Non-pigmented ciliary epithelial cell (primary cell): ENCODE data around the gene STK10.

ENCODE experiments used
- DNase-seq: peaks from one replicate; pipeline ENCODE4 v3.0.0-alpha.2; 2010; ENCODE audit warnings: low read depth

Gene STK10

DNA sequence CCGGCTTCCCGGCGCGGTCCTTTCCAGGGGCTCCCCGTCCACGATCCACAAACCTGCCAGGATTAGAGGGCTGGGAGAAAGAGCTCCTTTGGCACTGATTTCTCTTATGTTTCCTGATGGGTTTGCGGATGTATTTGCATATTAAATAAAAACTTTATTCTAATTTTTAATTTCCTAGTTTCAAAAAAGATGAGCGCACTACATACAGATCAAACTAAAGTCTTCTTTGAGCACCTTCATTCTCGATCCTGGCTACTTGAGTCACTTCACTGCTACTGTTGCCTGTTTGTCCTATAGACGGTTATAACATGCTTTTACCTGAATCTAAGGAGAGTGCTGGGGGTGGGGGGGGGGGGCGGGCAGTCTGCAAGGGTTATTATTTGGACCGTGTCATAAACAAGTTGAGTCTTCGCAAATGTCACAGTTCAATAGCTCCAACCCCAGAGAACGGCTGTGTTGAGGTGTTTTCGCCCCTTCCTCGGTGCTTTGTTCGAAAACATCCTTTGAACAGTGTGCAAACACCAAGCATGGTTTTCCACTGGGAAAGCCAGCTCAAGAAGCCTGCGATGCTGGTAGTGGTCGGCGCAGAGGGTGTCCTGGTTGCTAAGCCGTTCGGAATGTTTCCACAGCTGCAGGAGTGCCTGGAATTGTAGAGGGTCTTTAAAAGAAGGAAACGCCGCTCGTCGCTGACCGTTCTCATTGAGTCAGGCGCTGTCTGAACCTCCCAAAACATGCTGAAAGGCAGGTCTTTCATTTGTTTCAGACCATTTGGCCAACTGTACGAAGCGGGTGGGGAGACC is 1.1 kb upstream of the STK10 start:
- peak; percentile 32 for DNase-seq

DNA sequence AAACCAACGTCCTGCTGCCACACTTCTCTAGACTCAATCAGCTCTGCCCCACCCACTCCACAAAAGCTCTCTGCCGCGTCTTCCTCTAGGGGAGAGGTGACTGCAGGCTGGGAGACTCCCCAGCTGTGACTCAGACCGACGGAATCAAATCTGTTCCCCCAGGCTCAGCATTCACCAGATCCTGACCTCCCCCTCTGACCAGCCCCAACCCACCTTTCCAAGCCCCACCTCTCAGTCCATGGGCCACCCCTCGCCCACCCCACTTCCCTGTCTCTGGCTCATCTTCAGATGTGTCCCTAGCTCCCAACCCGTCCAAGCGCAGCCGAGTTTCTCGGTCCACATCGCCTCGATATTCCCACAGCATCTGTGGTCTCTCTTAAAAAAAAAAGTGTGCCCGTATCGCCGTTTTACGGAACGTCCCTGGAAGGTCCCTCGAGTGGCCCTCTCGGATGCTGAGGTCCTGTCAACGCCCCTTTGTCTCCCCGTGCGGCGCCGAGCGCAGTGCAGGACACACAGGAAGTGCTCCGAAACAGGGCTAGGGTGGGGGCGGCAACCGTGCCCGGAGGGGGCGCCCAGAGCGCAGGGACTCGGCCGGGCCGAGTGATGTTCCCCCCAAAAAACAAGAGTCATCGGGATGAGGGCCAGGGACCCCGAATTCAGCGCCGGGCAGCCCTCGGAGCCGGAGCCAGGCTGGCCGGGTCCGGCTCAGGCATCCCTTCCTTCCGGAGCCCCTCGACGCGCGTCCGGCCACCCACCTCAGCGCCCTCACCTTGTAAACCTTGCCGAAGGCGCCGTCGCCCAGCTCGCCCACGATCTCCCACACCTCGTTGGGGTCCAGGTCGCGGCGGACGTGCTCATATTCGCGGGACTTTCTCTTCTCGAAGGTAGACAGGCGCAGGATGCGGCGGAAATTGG is 649 bp downstream of the STK10 start:
- DNase-seq, result peak; percentile 32

DNA sequence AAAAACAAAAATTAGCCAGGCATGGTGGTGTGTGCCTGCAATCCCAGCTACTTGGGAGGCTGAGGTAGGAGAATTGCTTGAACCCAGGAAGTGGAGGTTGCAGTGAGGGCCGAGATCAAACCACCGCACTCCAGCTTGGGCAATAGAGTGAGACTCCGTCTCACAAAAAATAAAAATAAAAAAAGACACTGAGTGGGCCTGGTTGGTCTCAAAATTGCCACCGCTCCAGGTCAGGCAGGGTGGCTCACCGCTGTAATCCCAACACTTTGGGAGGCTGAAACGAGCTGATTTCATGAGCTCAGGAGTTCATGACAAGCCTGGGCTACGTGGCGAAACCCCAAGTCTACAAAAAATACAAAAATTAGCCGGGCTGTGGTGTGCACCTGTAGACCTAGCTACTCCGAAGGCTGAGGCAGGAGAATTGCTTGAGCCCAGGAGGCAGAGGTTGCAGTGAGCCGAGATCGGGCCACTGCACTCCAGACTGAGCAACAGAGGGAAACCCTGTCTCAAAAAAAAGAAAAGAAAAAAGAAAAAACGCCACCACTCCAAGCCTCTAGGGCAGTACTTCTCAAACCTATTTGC is 1.8 kb downstream of the STK10 start:
- DNase-seq, result no peak

DNA sequence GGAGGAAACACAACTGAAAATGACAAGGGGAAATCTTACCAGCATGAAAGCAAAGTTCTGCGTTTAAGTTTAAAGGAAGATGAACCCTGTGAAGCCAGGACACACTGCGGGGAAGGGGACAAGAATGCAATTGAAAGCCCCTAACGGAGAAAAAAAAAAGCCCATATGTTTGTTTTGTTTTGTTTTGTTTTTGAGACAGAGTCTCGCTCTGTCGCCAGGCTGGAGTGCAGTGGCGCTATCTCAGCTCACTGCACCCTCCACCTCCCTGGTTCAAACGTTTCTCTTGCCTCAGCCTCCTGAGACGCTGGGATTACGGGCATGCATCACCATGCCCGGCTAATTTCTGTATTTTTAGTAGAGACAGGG is 2.9 kb downstream of the STK10 start:
- no peak for DNase-seq

DNA sequence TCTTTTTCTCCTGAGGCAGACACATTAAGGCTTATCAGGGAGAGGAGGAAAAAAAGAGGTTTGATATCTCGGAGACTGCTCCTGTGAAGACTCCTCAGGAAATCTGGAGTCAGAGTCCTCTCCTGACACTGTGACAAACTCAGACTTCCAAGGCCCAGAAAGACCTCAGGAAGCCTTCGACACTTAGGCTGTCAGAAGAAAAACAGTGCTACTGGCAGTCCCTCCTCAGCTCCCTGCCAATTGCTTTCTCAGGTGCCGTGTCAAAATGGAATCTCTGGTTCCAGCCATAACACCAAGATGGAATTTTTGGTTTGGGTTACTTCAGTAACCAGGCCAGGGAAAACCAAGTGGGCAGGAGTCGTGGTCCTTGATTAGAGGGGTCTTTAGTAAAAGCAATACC is 4.1 kb downstream of the STK10 start:
- no peak for DNase-seq

DNA sequence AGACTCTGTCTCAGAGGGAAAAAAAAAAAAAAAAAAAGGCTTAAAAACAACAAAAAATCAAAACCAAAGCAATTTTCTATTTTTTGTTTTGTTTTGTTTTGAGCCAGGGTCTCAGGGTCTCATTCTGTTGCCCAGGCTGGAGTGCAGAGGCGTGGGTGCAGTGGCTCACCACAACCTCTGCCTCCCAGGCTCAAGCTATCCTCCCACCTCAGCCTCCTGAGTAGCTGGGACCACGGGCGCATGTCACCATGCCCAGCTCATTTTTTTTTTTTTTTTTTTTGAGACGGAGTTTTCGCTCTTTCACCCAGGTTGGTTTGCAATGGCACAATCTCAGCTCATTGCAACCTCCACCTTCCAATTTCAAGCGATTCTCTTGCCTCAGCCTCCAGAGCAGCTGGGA is 5.7 kb downstream of the STK10 start:
- no peak for DNase-seq

DNA sequence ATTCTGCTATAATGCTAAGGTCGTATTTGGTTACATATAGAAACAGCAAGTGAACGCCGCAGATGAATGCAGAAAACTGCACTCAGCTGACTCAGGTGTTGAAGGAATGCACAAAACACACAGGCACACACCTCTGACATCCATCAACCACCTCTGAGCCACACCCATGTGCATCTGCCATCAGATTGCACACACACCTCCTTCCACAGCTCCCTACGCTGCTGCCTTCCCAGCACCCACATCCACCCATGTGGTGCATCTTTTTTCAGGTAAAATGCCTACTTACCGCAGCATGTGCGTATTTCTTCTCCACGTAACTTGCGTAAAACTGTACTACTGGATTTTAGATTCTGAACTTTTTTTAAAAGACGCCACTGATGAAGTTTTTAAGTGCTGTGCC is 7.1 kb downstream of the STK10 start:
- DNase-seq, result no peak

DNA sequence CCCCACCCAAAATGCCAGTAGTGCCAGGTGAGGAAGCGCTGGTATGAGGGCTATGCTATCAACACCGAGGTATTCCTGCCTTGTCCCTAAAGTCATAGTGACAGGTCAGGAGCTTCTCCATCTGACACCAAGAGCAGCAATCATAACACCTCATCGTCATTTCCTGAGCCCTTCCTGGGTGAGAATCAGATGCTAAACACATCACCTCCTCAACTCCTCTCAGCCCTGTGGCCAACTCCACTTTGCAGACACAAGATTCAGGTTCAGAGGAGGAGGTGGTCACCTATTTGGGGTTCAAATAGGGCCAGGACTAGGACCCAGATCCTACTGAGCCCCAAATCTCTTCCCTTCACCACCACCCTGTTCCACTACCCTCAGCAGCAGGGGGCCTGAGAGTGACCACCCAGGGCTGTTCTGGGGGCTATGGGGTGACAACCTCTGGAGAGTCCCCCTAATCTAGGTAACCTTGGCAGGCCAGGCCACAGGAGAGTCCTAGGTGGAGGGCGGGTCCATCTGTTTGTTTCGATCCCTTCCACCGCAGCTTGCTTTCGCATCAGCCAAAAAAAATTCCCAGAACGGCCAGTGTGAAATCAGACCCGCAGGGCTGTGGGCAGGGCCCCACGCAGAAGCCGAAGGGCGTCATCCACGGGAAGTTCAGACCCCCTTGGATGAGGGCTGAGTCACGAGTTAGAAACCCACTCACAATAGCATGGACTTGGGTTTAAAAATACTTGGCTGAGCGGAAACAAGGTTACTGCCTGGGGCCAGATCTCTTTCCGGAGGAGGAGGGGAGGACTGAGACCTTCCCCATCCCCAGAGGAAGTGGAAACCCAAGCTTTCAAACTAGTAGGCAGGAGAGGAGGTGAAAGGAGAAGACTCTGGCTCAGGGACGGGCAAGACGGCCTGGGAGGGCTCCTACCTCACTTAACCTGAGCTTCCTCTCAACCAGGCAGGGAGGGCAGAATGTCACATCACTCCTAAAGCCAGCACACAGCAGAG is 8.7 kb downstream of the STK10 start:
- peak; percentile 32 for DNase-seq

DNA sequence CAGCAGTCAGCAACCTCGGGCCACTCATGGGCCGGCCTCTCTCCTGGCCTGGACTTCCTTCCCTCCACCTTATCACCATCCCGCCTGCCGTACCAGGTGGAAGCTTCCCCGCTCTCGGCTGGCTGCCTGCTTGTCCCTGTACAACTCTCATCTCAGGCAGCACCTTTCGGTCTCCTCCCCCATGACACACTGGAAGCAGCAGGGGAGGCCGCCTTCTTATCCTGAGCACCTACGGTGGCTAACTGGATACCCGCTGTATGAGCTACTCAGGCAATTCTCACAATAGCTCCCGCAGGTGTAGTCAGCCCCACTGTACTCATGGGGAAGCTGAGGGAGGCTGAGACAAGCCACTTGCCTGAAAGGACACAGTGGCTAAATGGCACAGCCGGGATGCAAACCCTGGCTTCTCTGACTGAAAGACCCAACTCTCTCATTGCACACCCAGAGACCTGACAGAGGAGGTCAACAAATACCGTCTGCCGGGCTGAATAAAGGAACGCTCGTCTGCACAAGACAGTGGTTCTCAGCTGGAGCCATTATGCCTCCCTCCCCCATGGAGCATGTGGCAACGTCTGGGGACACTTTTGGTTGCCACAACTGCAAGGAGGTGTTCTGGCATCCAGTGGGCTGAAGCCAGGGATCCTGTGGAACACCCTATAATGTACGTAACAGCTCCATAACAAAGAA is 9.6 kb downstream of the STK10 start:
- DNase-seq, result no peak

DNA sequence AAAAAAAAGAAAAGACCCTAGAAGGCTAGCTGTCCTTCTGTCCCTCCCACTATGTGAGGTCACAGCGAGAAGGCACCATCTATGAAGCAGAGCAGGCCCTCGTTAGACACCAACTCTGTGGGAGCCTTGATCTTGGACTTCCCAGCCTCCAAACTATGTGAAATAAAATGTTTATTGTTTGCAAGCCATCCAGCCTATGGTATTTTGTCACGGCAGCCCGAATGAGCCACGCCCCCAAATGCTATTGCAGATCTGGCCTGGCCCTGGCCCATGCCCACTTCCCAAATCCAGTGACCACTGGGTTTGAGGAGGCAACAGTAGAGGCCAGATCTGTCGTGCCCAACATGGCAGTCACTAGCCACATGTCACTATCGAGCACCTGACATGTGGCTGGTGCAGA is 10.8 kb downstream of the STK10 start:
- no peak for DNase-seq

DNA sequence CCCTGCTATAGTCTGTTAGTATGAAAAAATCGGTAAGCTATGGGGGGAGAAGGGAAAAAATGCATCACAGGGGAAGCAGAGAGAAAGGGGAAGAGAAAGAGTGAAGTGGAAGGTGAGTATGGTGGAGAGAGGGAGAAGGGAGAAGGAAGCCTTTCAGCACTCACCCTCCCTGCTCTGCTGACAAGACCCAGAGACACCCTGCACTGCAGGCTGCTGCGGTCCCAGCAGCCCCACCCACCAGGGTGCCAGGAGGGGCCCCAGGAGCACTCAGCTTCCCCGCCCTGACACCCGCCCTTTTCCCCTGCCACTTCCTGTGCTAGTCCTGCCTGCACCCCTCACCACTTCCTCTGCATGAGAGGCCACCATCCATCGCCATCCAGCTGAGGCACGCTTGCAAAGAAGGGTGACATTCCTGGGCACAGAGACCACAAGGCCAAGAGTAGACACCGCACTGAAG is 12.7 kb downstream of the STK10 start:
- DNase-seq, result no peak

DNA sequence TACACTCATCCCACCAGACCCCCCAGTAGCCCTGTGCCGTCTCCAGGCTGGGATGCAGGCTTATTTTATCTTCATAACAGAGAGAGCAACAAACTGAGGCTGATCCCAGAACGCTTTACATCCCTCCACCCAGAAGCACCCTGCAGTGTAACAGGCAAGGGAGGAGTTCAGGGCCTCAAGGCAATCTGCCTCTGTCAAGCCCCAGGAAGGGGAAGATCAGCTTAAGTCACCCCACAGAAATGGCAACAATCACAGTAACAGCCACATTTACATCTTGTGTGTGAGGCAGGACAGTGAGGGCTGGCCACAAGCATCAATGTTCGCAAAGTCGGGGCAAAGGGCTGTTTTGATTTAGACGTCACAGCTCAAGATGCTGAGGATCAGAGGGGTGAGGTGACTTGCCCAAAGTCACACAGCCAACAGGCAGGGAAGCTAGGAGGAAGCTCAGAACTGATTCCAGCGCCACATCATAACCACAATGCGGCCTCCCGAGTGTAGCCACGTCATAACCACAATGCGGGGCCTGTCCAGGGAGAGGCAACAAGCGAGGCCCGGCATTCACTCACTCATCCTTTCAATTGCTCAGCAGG is 14.4 kb downstream of the STK10 start:
- DNase-seq, result peak; percentile 74

DNA sequence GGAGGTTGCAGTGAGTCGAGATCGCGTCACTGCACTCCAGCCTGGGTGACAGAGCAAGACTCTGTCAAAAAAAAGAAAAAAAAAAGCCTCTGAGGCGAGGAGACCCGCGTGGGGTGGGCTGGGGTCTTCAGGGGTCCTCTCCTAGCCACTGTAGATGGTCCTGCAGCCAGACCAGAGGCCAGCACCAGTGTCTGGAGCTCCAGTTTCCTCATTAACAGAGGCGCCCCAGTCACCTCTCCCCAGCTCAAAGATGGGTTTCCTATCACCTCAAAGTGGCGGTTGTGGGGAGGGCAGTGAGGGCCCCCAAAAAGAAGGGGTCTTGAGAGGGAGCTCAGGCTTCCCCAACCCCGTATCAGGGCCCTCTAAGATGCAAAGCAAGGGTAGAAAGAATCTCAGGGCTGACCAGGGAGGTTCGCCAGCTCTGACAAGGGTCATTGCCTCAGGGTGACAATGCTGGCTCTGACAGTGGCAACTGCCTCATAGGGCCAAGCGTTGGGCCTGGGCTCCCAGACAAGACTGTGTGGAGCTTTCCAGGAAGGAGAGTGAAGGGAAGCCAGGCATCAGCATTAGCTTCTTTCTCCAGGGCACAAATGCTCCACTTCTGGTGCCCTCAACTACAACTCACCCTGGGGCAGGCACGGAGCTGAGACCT is 15.0 kb downstream of the STK10 start:
- no peak for DNase-seq

DNA sequence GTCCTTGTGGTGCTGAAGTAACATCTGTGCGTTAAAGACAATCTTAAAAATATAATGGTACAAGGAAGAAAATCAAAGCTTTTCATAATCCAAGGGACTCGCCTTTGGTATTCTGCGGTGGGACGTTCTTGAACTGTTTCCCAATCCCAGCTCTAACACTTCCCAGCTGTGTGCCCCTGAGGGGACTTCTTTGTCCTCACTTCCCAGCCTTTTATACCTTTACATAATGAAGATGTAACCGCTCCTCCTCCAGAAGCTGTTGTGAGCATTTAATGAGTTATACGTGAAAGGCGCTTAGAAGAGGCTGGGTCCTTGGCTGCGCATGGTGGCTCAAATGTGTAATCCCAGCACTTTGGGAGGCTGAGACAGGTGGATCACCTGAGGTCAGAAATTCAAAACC is 16.9 kb downstream of the STK10 start:
- DNase-seq, result no peak

DNA sequence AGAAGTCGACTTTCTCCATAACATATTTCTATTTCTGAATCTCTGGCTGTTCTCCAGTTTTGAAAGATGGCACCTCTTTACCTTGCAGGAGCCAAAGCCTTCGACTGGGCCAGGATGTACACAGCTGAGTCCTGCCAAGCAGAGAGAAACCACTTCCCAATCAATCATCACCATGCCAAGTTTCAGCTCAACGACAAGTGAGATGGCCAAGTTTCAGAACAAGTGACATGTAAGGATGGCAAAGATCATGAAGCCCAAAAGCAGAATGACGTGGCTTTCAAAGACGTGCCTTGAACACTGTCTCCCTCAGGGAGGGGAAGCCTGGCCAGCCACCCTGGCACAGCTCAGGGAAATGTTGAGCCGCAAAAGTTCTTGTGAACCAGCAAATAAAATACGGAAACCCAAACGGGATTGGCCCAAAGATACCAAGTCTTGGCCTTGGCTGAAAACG is 17.7 kb downstream of the STK10 start:
- no peak for DNase-seq

DNA sequence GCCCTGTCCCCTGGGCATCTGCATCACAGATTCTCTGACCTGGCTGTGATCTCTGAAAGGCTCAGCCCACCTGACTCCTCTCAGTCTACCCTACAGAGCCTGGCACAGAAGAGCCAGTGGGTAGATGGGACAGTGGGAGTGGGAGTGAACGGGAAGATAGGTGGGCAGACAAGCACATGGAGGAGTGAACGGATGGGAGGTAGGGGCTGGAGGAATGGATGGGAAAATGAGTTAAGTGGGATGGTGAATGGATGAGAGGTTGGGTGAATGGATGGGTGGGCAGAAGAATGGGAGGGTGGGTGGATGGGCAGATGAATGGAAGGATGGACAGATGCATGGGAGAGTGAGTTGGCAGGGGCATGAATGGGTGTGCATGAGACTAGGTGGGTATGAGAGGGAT is 18.8 kb downstream of the STK10 start:
- no peak for DNase-seq

DNA sequence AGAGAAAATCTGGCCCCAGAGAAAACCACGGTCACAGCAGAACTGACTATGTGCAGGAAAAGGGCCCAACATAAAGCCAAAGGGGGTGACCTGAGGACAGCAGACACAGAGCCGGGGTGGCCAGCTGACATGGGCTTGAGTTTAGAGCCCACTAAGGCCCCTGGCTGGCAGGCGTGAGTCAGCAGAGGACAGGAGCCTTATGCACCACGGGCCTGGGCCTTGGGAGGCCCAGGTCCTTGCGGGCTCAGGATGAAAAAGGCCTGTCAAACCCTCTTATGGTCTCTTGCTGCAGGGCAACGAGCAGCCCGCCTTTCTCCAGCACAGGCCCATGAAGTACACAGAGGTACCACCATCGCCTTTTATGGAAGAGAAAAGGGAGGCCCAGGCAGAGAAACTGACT is 19.7 kb downstream of the STK10 start:
- no peak for DNase-seq

DNA sequence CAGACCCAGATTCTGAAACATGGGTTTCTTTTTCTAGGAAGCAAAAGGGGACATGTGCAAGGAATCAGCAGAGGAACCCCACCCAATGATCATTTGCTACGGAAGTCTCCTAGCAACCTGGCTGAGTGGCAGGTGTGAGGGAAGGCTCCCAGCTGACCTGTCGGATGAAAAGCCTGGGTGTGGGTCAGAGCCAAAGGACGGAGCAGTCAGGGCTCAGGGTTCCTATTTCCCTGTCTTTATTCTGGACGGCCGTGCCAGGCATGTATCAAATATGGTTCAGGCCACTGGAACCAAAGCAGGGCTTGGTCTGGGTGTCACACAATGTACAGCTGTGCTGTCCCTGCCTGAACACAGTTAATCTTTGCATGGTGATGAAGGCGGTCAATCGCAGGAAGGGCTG is 20.1 kb downstream of the STK10 start:
- no peak for DNase-seq

DNA sequence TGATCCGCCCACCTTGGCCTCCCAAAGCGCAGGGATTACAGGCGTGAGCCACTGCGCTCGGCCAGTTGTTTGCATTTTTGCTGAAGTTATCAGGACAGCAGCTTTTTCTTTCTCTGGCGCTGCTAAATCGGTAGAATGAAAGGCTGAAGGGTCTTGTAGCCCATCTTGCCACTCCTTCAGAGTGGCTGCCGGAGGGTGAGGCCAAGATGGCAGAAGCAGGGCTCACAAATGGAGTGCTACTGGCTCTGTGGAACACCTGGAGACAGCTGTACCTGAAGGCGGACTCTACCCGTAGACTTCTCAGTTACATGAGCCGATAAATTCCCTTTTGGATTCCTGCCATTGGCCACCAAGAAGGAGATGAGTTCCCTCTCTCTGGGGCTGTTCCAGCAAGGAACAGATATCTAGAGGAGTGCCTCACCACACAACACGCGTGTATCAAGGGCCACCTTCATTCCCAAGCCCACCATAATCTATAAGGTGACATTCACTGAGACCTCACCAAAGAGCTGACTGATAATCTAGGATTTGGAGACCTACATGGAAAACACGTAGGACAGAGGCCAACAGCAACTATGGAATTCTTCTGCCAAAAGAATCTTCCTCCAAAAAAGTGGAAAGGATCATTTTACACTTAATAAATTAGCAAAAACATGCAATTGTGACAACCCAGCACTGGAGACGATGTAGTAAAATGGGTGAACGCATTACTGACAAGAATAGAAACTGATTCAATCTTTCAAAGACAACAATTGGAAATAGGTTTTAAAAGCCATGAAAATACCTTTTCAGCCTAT is 21.8 kb downstream of the STK10 start:
- no peak for DNase-seq
